HG02588 (cell line): ENCODE data around the gene IKBKE.
"Not testable (repeated sequence)": the region's sequence is repeated elsewhere in the genome, so short reads cannot be mapped to it uniquely, and the experiment has no call there.

Source experiments
- ATAC-seq: cut with Tn5 transposase; IDR thresholded peaks from one replicate; pipeline ENCODE4 v1.9.1; 2021; ENCODE audit warnings: mild to moderate bottlenecking, moderate library complexity; ENCODE audit not compliant: unreplicated experiment

IKBKE gene

DNA sequence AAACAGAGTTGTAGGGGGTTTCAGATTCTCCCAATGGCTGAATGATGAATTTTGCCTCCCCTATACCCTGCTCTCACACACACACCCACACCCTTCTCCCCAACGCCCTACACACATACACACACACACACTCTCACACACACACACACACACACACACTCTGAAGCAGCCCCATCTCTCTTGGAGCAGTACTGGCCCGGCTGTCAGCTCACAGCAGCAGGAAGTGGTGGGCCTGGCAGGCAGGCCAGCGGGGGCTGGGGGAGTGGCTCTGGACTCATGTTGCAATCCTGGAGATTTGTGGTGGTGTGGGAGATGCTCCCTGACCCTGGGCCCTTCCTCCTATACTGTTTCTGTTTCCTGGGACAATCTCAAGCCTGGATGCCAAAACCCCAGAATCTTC, 2.2 kb downstream of the IKBKE start:
- ATAC-seq = no peak

DNA sequence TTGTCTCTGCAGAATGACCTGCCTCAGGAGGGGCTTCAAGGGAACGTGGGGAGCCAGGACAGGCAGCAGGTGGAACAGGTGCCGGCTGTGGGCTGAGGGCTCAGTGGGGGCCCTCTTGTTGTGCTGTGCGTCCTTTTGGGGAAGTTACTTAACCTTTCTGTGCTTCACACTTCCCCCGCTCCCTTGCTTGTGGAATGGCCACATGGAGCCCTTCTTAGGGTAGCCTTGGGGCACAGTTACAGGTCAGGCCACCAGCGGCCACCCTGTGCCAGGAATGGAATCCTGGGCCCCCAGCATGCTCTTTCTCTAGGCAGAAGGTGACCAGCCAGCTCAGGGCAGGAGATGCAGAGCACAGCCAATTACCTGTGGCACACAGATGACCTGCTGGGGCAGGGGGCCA, 2.6 kb downstream of the IKBKE start:
- ATAC-seq = no peak

DNA sequence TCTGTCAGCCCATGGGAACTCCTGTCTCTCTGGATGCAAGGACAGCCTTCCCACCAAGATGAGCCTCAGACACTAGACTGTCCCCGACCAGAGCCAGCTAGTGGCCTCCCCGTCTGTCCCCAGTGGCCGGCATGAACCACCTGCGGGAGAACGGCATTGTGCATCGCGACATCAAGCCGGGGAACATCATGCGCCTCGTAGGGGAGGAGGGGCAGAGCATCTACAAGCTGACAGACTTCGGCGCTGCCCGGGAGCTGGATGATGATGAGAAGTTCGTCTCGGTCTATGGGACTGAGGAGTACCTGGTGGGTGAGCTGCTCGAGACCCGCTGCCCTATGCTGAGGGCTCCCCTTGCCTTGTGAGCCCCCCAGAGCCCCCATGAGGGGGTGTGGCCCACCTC, 5.8 kb downstream of the IKBKE start:
- ATAC-seq = no peak

DNA sequence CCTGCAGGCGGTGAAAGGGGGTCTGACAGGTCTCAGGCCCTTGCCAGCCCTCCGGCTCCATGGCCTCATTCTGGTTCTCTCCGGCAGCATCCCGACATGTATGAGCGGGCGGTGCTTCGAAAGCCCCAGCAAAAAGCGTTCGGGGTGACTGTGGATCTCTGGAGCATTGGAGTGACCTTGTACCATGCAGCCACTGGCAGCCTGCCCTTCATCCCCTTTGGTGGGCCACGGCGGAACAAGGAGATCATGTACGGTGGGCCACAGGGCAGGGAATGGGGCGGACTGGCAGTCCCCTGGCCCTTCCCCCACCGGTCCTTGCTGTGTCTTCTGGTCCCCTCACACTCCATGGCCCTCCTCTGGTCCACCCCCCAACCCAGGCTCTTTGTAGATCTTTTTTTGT, 6.3 kb downstream of the IKBKE start:
- ATAC-seq = no peak

DNA sequence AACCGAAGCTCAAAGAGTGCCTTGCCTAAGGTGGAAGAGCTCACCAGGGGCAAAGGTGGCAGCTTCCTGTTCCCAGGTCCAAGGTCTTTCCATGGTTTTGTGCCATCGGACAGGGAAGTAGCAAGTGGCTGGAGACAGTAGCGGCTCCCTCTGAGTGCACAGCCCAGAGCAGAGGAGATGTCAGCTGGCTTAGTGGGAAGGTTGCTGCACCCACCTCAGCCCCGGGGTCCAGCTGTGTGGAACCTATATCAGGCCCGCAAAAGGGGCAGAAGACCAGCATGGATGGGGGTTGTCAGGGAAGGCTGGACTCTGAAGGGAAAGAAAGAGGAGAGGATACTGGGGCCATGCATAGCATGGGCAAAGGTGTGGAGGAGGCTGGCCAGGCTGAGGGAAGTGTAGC, 6.8 kb downstream of the IKBKE start:
- ATAC-seq = no peak

DNA sequence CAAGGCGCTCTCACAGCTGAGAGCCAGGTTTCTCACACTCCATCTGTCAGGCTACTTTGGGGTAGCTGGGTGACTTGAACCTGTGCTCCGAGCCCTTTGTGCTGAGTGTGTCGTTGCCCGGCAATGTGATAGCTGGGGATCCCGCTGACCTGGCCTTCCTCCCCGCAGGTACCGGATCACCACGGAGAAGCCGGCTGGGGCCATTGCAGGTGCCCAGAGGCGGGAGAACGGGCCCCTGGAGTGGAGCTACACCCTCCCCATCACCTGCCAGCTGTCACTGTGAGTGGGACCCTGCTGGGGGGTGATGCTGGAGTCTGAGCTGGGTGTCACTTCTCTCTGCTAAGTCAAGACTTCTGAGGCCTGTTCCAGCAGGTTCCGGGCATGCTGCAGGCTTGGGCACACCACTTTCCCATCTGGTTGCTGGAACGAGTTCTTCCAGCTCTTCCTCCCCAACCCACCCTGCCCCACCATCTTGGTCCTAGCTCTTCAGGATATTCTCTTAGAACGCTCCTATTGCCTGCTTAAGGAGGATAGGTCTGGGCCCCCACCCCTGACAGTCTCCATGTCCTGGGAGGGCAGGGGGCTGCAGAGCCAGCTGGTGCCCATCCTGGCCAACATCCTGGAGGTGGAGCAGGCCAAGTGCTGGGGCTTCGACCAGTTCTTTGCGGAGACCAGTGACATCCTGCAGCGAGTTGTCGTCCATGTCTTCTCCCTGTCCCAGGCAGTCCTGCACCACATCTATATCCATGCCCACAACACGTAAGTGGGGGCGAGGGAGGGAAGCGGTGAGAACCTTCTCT, 7.5 kb downstream of the IKBKE start:
- ATAC-seq = no peak

DNA sequence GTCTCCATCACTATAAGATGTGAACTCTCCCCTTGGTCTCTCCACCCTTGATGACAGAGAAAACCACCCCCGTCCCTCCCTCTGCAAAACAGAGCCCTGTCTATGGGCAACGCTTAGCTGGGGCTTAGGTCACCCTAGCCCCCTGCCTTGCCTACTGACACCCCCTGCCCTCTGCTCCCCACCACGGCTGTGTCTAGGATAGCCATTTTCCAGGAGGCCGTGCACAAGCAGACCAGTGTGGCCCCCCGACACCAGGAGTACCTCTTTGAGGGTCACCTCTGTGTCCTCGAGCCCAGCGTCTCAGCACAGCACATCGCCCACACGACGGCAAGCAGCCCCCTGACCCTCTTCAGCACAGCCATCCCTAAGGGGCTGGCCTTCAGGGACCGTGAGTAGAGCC, 8.5 kb downstream of the IKBKE start:
- no peak for ATAC-seq

DNA sequence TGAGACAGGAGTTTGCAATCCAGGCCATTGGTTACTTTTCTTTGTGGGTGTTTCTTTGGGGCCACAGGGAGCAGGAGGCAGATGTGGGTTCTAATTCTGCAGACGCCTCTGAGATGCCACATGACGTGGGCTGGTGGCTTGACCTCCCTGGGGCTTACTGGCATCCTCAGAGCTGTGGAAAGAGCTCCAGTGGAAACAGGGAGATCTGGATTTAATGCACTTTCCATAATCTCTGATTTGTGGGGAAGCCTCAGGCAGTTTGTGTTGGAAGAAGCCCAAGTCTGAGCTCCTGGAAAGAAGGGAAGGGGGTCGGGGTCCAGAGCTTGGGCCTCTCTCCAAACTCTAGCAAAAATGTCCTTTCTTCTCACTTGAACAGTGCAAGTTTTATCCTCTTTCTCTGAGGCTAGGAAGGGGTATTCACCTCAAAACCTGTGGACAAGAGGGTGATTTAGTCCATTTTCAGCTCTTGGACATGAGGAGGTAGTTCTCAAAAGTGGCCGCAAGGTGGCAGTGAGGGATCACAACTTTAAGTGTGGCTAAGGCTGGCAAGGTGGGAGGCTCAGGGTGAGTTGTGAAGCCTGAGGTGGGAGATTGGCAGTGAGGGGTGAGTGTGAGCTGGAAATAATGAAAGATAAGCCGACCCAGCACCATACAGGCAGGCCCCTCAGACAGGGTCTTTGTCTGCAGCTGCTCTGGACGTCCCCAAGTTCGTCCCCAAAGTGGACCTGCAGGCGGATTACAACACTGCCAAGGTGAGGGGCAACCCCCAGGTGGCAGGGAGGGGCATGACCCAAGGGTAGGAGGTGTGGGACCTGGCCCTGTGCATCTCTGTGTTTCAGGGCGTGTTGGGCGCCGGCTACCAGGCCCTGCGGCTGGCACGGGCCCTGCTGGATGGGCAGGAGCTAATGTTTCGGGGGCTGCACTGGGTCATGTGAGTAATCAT, 9.2 kb downstream of the IKBKE start:
- ATAC-seq = no peak

DNA sequence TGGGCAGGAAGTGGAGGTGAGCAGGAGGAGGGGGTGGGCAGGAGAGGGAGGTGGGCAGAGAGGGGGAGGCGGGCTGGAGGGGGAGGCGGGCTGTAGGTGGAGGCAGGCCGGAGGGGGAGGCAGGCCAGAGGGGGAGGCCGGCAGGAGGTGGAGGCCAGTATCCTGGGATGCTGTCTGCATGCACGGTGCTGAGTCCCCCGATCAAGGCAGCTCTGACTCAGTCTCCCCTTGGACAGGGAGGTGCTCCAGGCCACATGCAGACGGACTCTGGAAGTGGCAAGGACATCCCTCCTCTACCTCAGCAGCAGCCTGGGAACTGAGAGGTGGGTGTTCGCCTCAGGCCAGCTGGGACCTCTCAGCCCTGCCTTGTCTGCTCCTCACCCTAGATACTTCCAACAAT, 9.9 kb downstream of the IKBKE start:
- ATAC-seq = no peak

DNA sequence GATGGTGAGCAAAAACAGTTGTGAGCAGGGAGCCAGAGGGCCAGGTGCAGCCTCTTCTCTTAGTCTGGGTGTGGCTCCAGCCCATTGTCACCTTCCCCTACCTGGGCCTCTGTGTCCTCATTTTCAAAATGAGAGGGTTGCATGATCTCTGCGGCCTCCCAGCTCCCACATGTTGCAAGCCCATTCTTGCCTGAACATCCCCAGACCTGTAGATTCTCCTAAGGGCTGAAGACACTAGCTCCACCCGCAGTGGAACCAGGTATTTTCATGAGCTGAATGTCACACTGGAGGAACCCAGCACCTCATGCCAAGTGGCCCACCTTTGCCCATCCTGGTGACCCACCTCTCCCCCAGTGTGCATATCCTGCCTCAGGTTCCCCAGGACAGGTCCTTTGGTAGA, 12.3 kb downstream of the IKBKE start:
- ATAC-seq = no peak

DNA sequence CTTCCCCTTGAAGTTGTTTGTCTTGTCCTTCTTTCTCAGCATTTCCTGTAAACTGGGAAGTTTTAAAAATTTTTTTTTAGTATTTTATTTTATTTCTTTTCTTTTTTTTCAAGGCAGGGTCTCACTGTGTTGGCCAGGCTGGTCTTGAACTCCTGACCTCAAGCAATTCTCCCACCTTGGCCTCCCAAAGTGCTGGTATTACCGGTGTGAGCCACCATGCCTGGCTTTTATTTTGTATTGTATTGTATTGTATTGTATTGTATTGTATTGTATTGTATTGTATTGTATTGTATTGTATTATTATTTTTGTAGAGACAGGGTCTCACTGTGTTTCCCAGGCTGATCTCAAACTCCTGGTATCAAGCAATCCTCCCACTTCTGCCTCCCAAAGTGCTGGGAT, 13.6 kb downstream of the IKBKE start:
- ATAC-seq = not testable (repeated sequence)

DNA sequence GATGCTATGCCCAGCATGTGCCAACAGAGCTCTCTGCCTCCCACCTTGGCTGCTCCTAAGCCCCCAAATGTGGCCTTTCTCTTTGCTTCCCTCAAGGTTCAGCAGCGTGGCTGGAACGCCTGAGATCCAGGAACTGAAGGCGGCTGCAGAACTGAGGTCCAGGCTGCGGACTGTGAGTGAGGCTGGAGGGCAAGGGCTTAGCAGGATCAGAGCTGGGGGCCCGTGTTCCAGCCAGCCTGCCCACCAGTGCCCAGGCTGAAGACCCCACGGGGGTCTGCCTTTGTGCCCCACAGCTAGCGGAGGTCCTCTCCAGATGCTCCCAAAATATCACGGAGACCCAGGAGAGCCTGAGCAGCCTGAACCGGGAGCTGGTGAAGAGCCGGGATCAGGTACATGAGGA, 14.6 kb downstream of the IKBKE start:
- ATAC-seq = no peak

DNA sequence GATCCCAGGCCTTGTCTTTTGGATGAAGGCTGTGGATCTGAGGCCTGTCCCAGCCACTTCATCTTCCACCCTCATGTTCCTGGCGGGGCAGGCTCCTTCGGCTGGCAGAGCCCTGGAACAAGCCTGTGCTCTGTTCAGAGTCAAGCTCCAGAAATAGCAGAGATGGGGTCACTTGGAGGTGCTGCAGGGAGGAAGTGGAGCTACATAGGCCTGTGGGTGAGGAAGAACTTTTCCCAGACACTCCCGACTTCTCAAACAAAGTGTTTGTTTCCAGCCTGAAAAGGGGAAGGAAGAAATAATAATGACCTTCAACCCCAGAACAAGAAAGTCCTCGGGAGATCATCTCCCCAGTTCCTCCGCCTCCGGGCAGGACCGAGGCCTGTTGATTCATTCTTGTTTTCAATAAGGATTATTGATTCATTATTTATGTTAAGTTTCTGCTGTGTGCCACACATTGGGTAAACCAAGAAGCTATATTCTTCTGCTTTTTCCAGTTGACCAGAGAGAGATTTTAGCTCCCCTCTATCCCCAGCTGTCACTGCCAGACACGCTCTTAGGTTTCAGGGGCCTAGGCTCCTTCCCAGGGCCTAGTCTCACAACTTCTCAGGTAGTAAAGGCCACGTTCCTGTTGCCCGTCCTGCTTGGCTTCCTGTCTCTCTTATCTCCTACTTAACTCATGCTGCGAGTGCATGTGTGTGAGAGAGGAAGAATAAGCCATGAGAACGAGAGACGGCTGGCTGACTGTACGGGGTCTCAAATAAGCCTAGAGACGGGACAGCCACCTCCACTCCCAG, 16.9 kb downstream of the IKBKE start:
- ATAC-seq = no peak

DNA sequence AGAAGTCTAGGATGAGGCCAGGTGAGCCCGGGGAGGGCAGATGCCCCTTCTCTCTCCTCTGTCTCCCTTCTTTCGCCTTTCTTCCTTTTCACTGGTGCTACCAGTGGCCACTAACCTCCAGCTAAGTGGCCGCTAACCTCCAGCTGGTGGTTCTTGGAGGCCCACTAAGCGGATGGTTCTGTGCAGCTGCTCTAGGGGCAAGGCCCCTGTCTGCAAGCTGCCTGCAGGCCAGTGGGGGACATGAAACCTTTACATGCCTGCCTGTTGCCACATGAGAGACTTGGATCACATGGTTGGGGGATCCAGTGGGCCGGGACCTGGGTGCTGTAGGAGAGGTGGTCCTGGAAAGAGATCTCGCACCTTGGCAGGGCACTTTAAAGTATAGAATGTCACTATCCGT, 17.7 kb downstream of the IKBKE start:
- ATAC-seq = no peak

DNA sequence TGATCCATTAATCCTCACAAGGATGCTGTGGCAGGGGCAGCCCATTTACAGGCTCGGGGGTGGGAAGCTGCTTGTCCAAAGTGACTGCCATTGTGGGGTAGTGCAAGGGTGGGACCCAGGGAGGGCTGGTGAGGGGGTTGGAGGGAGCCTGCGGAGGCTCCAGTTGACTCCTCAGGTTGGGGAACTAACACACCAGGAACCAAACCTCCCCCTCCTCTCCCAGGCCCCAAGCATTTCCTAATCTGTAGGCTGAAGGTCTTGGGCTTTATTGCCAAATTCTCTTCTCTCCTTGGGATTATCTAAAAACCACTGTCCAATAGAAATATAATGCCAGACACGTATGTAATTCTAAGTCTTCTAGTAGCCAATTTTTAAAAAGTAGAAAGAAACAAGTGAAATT, 18.2 kb downstream of the IKBKE start:
- no peak for ATAC-seq

DNA sequence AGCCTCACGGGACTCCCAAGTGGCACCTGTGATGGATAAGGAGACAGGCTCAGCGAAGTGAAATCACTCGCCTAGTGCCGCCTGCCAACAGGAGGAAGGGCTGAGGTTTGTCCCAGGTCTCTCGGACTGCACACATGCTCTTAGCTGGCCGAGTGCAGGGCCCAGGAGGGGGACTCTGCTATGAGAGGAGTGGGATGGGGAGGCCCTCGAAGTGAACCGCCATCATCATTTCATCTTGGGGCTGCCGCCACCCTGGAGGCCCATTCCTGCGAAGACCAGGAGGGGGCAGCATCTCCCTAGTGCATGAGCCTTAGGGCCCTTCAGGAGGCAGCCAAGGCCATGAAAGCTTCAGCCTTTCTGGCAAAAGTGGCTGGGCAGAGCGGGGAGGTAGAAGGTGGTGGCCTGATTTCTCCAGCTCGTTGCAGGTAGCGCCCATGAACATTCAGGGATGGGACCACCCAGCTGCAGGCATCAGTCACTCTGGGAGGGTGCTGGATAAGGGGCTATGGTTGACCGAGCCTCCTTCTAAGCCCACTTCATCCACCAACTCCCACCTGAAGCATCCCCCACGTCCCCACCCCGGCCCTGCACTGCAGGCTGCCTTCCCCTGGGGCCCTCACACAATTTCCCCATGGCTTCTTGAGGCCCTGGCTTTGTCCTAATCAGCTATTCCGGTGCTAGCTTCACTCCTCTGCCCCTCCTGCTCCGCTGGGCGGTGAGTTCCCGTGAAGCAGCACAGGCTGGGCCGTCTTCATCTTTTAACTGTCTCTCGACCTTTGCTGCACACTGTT, 19.9 kb downstream of the IKBKE start:
- ATAC-seq = no peak

DNA sequence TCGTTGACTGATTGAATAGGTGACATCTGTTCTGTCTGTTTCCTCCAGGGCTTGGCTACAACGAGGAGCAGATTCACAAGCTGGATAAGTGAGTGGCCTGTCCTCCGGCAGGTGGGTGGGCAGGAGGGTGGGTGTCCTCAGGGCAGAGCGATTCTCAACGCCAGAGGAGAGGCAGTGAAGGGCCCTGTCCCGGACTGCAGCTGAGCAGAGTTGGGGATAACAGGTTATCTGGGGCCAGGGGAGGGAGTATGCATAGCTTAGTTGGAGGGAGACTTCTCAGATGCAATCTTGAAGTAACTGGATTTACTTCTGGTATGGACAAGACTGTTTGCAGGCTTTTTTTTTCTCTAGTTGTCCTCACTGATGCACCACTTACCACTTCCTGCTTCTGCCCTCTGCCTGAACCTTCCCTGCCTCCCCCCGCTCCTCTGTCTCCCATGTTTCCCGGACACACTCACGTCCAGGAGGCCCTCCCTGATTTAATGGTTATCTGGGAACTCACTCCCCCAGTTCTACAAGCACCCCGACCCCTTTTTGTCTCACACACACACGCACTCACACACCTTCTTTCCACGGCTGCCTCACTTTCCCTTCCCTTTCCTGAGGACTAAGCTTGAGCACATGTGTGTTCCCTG, 20.6 kb downstream of the IKBKE start:
- no peak for ATAC-seq

DNA sequence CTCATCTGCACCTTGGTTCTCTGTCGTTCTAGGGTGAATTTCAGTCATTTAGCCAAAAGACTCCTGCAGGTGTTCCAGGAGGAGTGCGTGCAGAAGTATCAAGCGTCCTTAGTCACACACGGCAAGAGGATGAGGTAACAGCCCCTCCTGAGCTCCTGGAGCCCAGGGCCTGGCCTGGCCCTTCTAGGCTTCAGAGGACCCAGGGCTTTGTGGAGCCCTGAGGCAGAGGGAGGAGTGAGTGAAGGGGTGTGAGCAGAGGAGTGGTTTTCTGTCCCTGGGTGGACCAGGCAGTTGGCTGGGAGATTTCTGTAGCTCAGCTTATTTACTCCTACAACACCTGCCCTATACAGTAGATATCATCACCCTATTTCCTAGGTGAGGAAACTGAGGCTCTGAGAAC, 21.3 kb downstream of the IKBKE start:
- no peak for ATAC-seq

DNA sequence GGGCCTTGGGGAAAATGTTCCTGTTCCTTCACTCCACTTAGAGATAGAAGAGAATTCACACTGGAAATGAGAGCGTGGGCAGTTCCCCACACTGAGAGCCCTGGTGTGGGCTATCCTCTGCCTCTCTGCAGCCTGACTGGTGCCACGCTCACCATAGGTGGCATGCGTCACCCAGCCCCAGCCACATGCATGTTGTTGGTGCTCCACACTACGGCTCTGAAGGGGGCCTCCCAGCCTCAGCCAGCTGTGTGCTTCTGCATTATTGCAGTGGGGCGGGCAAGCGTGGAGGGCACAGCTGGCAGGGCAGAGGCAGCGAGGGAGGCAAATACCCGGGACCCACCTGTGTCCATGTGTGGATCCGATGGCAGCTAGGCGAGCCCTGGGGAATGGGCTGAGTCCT, 22.3 kb downstream of the IKBKE start:
- ATAC-seq = no peak

DNA sequence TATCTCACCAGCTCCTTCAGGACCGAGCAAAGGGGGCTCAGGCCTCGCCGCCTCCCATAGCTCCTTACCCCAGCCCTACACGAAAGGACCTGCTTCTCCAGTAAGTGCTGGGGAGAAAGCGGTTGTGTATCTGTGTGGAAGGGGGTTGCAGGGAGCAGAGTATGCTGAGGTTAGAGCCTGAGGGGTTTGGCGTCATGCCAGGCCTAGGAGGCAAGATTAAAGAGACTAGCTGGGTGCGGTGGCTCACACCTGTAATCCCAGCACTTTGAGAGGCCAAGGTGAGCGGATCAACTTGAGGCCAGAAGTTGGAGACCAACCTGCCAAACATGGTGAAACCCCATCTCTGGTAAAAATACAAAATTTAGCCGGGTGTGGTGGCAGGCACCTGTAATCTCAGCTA, 23.0 kb downstream of the IKBKE start:
- ATAC-seq = no peak
